DOHH2 (cell line): ENCODE results near the gene TCF25.

ENCODE experiments used
- EZH2phosphoT487 ChIP-seq: fragments of 200-600 bp; sonication (generic); IDR thresholded peaks from 2 replicates; pipeline ENCODE4 v1.6.1; 2017; ENCODE audit warnings: borderline replicate concordance, mild to moderate bottlenecking, antibody characterized with exemption, low read length, moderate library complexity, mixed read lengths
- TF ChIP-seq, protein P1 (sequence below): fragments of 200-600 bp; sonication (generic); IDR thresholded peaks from one replicate; pipeline ENCODE4 v1.5.1; 2014; ENCODE audit warnings: antibody characterized with exemption, mild to moderate bottlenecking, low read depth, low read length; ENCODE audit not compliant: poor library complexity, severe bottlenecking

GRCh38 chr16:89873972-89874689, 739 bp downstream of the TCF25 start:
- TF ChIP-seq, protein P1, sequence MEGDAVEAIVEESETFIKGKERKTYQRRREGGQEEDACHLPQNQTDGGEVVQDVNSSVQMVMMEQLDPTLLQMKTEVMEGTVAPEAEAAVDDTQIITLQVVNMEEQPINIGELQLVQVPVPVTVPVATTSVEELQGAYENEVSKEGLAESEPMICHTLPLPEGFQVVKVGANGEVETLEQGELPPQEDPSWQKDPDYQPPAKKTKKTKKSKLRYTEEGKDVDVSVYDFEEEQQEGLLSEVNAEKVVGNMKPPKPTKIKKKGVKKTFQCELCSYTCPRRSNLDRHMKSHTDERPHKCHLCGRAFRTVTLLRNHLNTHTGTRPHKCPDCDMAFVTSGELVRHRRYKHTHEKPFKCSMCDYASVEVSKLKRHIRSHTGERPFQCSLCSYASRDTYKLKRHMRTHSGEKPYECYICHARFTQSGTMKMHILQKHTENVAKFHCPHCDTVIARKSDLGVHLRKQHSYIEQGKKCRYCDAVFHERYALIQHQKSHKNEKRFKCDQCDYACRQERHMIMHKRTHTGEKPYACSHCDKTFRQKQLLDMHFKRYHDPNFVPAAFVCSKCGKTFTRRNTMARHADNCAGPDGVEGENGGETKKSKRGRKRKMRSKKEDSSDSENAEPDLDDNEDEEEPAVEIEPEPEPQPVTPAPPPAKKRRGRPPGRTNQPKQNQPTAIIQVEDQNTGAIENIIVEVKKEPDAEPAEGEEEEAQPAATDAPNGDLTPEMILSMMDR: no peak
- no peak for TF ChIP-seq EZH2phosphoT487
